Bladder microvascular endothelial cell (primary cell): ENCODE measurements around the gene CIITA. TPM values are rescaled to one million over a fixed set of nuclear protein-coding genes. Genes with fewer than 3 reads are reported as not detected.

Experiments
- total RNA-seq: library from RNA; depleted of rRNA; stranded (reverse); fragments of >200 nt; gene quantifications from 2 replicates; pipeline ENCODE4 v1.2.3, GENCODE V29; 2014

The CIITA gene, protein sequence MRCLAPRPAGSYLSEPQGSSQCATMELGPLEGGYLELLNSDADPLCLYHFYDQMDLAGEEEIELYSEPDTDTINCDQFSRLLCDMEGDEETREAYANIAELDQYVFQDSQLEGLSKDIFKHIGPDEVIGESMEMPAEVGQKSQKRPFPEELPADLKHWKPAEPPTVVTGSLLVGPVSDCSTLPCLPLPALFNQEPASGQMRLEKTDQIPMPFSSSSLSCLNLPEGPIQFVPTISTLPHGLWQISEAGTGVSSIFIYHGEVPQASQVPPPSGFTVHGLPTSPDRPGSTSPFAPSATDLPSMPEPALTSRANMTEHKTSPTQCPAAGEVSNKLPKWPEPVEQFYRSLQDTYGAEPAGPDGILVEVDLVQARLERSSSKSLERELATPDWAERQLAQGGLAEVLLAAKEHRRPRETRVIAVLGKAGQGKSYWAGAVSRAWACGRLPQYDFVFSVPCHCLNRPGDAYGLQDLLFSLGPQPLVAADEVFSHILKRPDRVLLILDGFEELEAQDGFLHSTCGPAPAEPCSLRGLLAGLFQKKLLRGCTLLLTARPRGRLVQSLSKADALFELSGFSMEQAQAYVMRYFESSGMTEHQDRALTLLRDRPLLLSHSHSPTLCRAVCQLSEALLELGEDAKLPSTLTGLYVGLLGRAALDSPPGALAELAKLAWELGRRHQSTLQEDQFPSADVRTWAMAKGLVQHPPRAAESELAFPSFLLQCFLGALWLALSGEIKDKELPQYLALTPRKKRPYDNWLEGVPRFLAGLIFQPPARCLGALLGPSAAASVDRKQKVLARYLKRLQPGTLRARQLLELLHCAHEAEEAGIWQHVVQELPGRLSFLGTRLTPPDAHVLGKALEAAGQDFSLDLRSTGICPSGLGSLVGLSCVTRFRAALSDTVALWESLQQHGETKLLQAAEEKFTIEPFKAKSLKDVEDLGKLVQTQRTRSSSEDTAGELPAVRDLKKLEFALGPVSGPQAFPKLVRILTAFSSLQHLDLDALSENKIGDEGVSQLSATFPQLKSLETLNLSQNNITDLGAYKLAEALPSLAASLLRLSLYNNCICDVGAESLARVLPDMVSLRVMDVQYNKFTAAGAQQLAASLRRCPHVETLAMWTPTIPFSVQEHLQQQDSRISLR
- 0.06 and 0.49 TPM in 2 replicates for total RNA-seq

DNA sequence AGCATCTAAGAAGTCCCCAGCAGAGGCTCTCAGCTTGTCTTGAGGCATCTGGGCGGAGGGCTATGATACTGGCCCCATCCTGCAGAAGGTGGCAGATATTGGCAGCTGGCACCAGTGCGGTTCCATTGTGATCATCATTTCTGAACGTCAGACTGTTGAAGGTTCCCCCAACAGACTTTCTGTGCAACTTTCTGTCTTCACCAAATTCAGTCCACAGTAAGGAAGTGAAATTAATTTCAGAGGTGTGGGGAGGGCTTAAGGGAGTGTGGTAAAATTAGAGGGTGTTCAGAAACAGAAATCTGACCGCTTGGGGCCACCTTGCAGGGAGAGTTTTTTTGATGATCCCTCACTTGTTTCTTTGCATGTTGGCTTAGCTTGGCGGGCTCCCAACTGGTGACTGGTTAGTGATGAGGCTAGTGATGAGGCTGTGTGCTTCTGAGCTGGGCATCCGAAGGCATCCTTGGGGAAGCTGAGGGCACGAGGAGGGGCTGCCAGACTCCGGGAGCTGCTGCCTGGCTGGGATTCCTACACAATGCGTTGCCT lies at the start of gene CIITA:
Gene CIITA (plus strand): TSS at position 404 of the 543 bp plus-strand sequence. CDS start 129 bp downstream, at position 533.

DNA sequence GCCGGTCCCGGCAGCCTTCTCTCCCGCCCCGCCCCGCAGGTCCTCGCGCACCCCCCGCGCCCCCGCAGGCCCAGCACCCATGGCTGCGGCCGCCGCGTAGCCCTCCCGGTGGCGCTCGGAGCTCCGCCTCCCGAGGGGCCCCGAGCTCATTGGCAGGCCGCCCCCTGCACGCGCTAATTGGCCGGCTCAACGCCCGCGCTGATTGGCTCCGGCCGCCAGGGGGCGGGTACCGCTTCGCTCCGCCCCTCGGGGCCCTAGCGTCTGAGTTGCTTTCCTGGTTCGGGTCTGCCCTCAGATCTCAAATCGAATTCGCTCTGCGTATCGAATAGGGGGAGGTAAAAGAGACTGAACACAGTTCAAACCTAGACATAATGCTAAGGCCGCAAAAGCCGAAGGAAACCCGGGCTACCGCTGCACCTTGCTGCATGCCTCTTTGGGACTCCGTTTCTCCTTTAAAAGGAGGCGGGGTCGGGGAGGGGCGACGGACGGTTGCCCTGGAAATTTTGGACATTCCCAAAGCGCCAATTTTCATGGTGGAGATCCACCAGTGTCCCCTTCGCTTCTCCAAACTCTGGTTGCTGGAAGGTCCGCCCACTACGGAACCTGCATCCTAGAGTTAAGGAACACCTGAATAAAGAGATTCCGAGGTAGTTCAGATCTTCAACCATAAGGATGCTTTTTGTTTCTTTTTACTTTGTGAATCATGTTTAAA lies 65.5 kb downstream of the CIITA start, which contains the start of gene DEXI:
Gene DEXI (minus strand): TSS at position 117 of the 712 bp plus-strand sequence. CDS start 463 bp downstream, outside the sequence.

DNA sequence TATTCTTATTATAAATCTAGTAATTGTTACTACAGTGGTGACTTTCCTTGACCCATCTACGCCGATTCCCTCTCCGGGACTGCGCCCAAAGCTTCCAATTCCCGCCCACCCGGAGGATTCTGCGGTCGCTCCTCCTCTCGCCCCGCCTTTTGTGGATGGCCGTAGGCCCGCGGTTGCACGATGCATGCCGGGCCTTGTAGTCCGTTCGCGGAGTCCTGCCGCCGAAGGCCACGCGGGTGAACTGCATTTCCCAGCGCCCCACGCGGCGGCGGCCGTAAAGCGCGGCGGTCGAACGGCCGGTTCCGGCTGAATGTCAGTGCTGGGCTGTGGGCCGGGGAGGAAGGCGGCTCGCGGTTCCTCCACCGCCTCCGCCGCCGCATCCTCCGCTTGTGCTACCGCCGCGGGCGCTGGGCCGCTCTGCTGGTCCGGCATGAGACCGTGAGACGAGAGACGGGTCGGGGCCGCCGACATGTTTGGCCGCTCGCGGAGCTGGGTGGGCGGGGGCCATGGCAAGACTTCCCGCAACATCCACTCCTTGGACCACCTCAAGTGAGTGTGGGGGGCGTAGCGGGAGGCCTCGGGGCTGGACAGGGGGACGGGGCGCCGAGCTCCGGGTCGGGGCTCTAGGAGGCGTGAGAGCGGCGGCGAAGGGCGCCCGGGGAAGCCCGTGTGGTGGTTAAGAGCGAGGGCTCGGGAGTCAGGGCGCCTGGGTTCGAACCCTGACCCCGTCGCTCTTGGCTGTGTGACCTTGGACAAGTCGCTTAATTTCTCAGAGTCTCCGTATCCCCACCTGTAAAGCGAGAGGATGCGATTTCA lies 67.5 kb downstream of the CIITA start, which contains the start of gene CLEC16A:
Gene CLEC16A (plus strand): TSS at position 316 of the 816 bp plus-strand sequence. CDS start 154 bp downstream, at position 470.

Other genes starting within 250 kb of the CIITA start
- gene TEKT5, start 182.3 kb upstream of the CIITA start, total RNA-seq: not detected in 2 replicates
- 24.7 and 25.6 TPM in 2 replicates for gene NUBP1, start 133.4 kb upstream of the CIITA start, total RNA-seq
- gene TVP23A, start 58.4 kb upstream of the CIITA start, total RNA-seq: not detected in 2 replicates
- gene DEXI, start 65.3 kb downstream of the CIITA start, total RNA-seq: 30.9 and 42.4 TPM in 2 replicates
- gene CLEC16A, start 67.4 kb downstream of the CIITA start, total RNA-seq: 11.7 and 38.6 TPM in 2 replicates